Neural progenitor cell (in vitro differentiated cells): ENCODE data around the gene PLAAT5. TPM values are rescaled to one million over a fixed set of nuclear protein-coding genes. Genes with fewer than 3 reads are reported as not detected.

ENCODE experiments used
- DNase-seq: peaks from one replicate; pipeline ENCODE4 v3.0.0-alpha.2; 2016; ENCODE audit warnings: low spot score
- H2AFZ ChIP-seq: fragments of 200-600 bp; sonication (generic); replicated peaks from 2 replicates; pipeline ENCODE4 v1.6.1; 2016; ENCODE audit warnings: antibody characterized with exemption
- H3F3A ChIP-seq: fragments of 200-600 bp; sonication (generic); 2 replicates; pipeline ENCODE4 v1.6.1; 2016; ENCODE audit warnings: antibody characterized with exemption, low read depth
- H3K27ac ChIP-seq: fragments of 200-600 bp; sonication (generic); 2 replicates; pipeline ENCODE4 v1.5.1; 2016; ENCODE audit warnings: mild to moderate bottlenecking
- H3K27me3 ChIP-seq: fragments of 200-600 bp; sonication (generic); 2 replicates; pipeline ENCODE4 v1.6.1; 2016; ENCODE audit warnings: mild to moderate bottlenecking, moderate library complexity
- H3K36me3 ChIP-seq: fragments of 200-600 bp; sonication (generic); 2 replicates; pipeline ENCODE4 v1.5.1; 2016
- H3K4me1 ChIP-seq: fragments of 200-600 bp; sonication (generic); 2 replicates; pipeline ENCODE4 v1.6.1; 2016; ENCODE audit warnings: mixed run types
- H3K4me2 ChIP-seq: fragments of 200-600 bp; sonication (generic); 2 replicates; pipeline ENCODE4 v1.6.1; 2016
- H3K4me3 ChIP-seq: fragments of 200-600 bp; sonication (generic); 2 replicates; pipeline ENCODE4 v1.5.1; 2016
- H3K79me2 ChIP-seq: fragments of 200-600 bp; sonication (generic); 2 replicates; pipeline ENCODE4 v1.6.1; 2016; ENCODE audit warnings: low read depth
- H3K9ac ChIP-seq: fragments of 200-600 bp; sonication (generic); 2 replicates; pipeline ENCODE4 v1.6.1; 2016
- H3K9me3 ChIP-seq: fragments of 200-600 bp; sonication (generic); 2 replicates; pipeline ENCODE4 v1.5.1; 2016; ENCODE audit warnings: low read depth
- H4K20me1 ChIP-seq: fragments of 200-600 bp; sonication (generic); 2 replicates; pipeline ENCODE4 v1.6.1; 2016; ENCODE audit warnings: low read depth
- H3K27ac Mint-ChIP-seq: 3 replicates; pipeline ENCODE4 v1.8.0; 2021; ENCODE audit warnings: mixed read lengths
- H3K27me3 Mint-ChIP-seq: 2 replicates; pipeline ENCODE4 v1.8.0; 2022; ENCODE audit warnings: low read depth, mild to moderate bottlenecking, inconsistent platforms, moderate library complexity, mixed read lengths; ENCODE audit not compliant: insufficient read depth
- H3K36me3 Mint-ChIP-seq: 3 replicates; pipeline ENCODE4 v1.8.0; 2021; ENCODE audit warnings: mixed read lengths
- H3K4me1 Mint-ChIP-seq: 3 replicates; pipeline ENCODE4 v1.8.0; 2021; ENCODE audit warnings: mixed read lengths
- H3K4me3 Mint-ChIP-seq: 3 replicates; pipeline ENCODE4 v1.8.0; 2021; ENCODE audit warnings: mild to moderate bottlenecking, moderate library complexity, mixed read lengths
- H3K9me3 Mint-ChIP-seq: 3 replicates; pipeline ENCODE4 v1.8.0; 2020; ENCODE audit warnings: mixed read lengths
- CTCF ChIP-seq: fragments of 200-600 bp; sonication (generic); IDR thresholded peaks from 2 replicates; pipeline ENCODE4 v1.5.1; 2017; ENCODE audit warnings: antibody characterized with exemption, mild to moderate bottlenecking
- EZH2 ChIP-seq: fragments of 200-600 bp; sonication (generic); IDR thresholded peaks from 2 replicates; pipeline ENCODE4 v1.6.1; 2017; ENCODE audit warnings: antibody characterized with exemption, mild to moderate bottlenecking, moderate library complexity
- EZH2phosphoT487 ChIP-seq: fragments of 200-600 bp; sonication (generic); IDR thresholded peaks from 2 replicates; pipeline ENCODE4 v1.6.1; 2017; ENCODE audit warnings: antibody characterized with exemption
- total RNA-seq: library from RNA; depleted of rRNA; stranded (reverse); fragments of >200 nt; gene quantifications from 2 replicates; pipeline ENCODE4 v1.2.3, GENCODE V29; 2015; ENCODE audit warnings: low replicate concordance

The PLAAT5 gene
- total RNA-seq, 1 donor from 2014 or later, result not detected

GRCh38 chr11:63478896-63479295, 12.1 kb downstream of the PLAAT5 start:
- peaks cover 12% of the 10 kb centered on the region for H3K9me3 Mint-ChIP-seq

DNA sequence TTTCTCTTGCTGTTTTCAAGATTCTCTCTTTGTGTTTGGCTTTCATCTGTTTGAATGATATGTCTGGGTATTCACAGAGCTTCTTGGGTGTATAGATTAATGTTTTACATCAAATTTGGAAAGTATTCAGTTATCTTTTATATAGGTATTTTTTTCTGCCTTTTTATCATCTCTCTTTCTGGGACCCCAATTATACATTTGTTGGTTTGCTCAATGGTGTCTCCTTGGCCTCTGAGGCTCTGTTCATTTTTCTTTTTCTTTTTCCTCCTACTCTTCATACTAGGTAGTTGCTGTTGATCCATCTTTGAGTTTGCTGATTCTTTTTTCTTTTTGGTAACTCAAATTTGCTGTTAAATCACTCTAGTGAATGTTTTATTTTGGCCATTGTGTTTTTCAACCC, 14.3 kb downstream of the PLAAT5 start:
- H3K9ac ChIP-seq, result no peak overlapping the region
- H3K4me1 Mint-ChIP-seq, result no peaks in the 10 kb centered on the region
- H3K36me3 Mint-ChIP-seq, result no peaks in the 10 kb centered on the region
- no peak overlapping the region for H3K4me2 ChIP-seq
- no peak for DNase-seq
- no peaks in the 10 kb centered on the region for H3K36me3 ChIP-seq
- H3K9me3 Mint-ChIP-seq, result peaks cover 9% of the 10 kb centered on the region
- H3K4me3 Mint-ChIP-seq, result no peak overlapping the region
- no peak overlapping the region for H3K27ac Mint-ChIP-seq
- H3K9me3 ChIP-seq, result no peaks in the 10 kb centered on the region
- TF ChIP-seq EZH2phosphoT487 (no peak), CTCF (no peak), EZH2 (no peak)
- no peaks in the 10 kb centered on the region for H4K20me1 ChIP-seq
- no peak overlapping the region for H2AFZ ChIP-seq
- no peaks in the 10 kb centered on the region for H3K27me3 Mint-ChIP-seq
- H3F3A ChIP-seq, result no peaks in the 10 kb centered on the region
- no peak overlapping the region for H3K27ac ChIP-seq
- H3K4me1 ChIP-seq, result no peaks in the 10 kb centered on the region
- no peaks in the 10 kb centered on the region for H3K27me3 ChIP-seq
- H3K79me2 ChIP-seq, result no peaks in the 10 kb centered on the region
- H3K4me3 ChIP-seq, result no peak overlapping the region

More at GRCh38 chr11:63478896-63479295, 12.1 kb downstream of the PLAAT5 start:
- no peaks in the 10 kb centered on the region for H4K20me1 ChIP-seq
- no peak overlapping the region for H3K4me3 Mint-ChIP-seq
- H3K27ac Mint-ChIP-seq, result no peak overlapping the region
- no peaks in the 10 kb centered on the region for H3K36me3 ChIP-seq
- H3K27me3 Mint-ChIP-seq, result no peaks in the 10 kb centered on the region
- H3F3A ChIP-seq, result no peaks in the 10 kb centered on the region
- H2AFZ ChIP-seq, result peak overlapping the region; percentile 54
- no peak overlapping the region for H3K9ac ChIP-seq
- H3K4me1 ChIP-seq, result no peaks in the 10 kb centered on the region
- TF ChIP-seq EZH2 (no peak), CTCF (peak; percentile 96), EZH2phosphoT487 (no peak)
- H3K4me2 ChIP-seq, result no peak overlapping the region
- DNase-seq, result peak; percentile 71
- no peaks in the 10 kb centered on the region for H3K9me3 ChIP-seq
- no peaks in the 10 kb centered on the region for H3K36me3 Mint-ChIP-seq
- H3K27ac ChIP-seq, result no peak overlapping the region
- H3K79me2 ChIP-seq, result no peaks in the 10 kb centered on the region
- no peaks in the 10 kb centered on the region for H3K27me3 ChIP-seq
- H3K4me1 Mint-ChIP-seq, result no peaks in the 10 kb centered on the region
- no peak overlapping the region for H3K4me3 ChIP-seq

- Histone ChIP-seq H4K20me1 (no peaks in the 10 kb centered on the region), H3K4me1 (no peaks in the 10 kb centered on the region), H3K79me2 (no peaks in the 10 kb centered on the region), H3K36me3 (no peaks in the 10 kb centered on the region), H3K9me3 (no peaks in the 10 kb centered on the region), H3K27ac (no peak overlapping the region), H2AFZ (no peak overlapping the region), H3K27me3 (no peaks in the 10 kb centered on the region), H3K9ac (no peak overlapping the region), H3K4me3 (no peak overlapping the region), H3K4me2 (no peak overlapping the region), H3F3A (no peaks in the 10 kb centered on the region)
- Mint-ChIP-seq H3K27me3 (no peaks in the 10 kb centered on the region), H3K36me3 (no peaks in the 10 kb centered on the region), H3K4me3 (no peak overlapping the region), H3K4me1 (no peaks in the 10 kb centered on the region), H3K9me3 (peaks cover 12% of the 10 kb centered on the region), H3K27ac (no peak overlapping the region)
- TF ChIP-seq EZH2, result no peak
- TF ChIP-seq EZH2phosphoT487, result no peak
- no peak for TF ChIP-seq CTCF
- no peak for DNase-seq
Measured at GRCh38 chr11:63472372-63472771, 18.6 kb downstream of the PLAAT5 start.
